ENCODE data around the gene RGS7BP.
"Not testable (repeated sequence)": the region's sequence is repeated elsewhere in the genome, so short reads cannot be mapped to it uniquely, and the experiment has no call there.

The RGS7BP gene

GRCh38 chr5:64558641-64559040, 52.8 kb downstream of the RGS7BP start:
- DNase-seq (ENCODE audit: low read depth, low spot score) = not testable (repeated sequence)

GRCh38 chr5:64566310-64566916, 60.6 kb downstream of the RGS7BP start:
- no peak for DNase-seq (ENCODE audit: low read depth, low spot score)

- no peak for DNase-seq (ENCODE audit: low read depth, low spot score)
Measured at GRCh38 chr5:64569858-64570257, 64.0 kb downstream of the RGS7BP start.

GRCh38 chr5:64570395-64570996, 64.7 kb downstream of the RGS7BP start:
- DNase-seq (ENCODE audit: low read depth, low spot score) = no peak

- DNase-seq (ENCODE audit: low read depth, low spot score) = no peak
Measured at GRCh38 chr5:64575561-64575960, 69.7 kb downstream of the RGS7BP start.

GRCh38 chr5:64576250-64576649, 70.4 kb downstream of the RGS7BP start:
- no peak for DNase-seq (ENCODE audit: low read depth, low spot score)

- no peak for DNase-seq (ENCODE audit: low read depth, low spot score)
Measured at GRCh38 chr5:64585646-64586045, 79.8 kb downstream of the RGS7BP start.

- DNase-seq (ENCODE audit: low read depth, low spot score) = no peak
Measured at GRCh38 chr5:64587370-64587769, 81.6 kb downstream of the RGS7BP start.

- DNase-seq (ENCODE audit: low read depth, low spot score) = no peak
Measured at GRCh38 chr5:64592730-64593341, 87.0 kb downstream of the RGS7BP start.

- DNase-seq (ENCODE audit: low read depth, low spot score) = no peak
Measured at GRCh38 chr5:64594025-64594424, 88.2 kb downstream of the RGS7BP start.

- DNase-seq (ENCODE audit: low read depth, low spot score) = no peak
Measured at GRCh38 chr5:64594601-64595000, 88.8 kb downstream of the RGS7BP start.

GRCh38 chr5:64595031-64595855, 89.4 kb downstream of the RGS7BP start:
- DNase-seq (ENCODE audit: low read depth, low spot score) = peak; percentile 28

GRCh38 chr5:64599226-64599625, 93.4 kb downstream of the RGS7BP start:
- no peak for DNase-seq (ENCODE audit: low read depth, low spot score)

- DNase-seq (ENCODE audit: low read depth, low spot score) = no peak
Measured at GRCh38 chr5:64603676-64604075, 97.9 kb downstream of the RGS7BP start.

- DNase-seq (ENCODE audit: low read depth, low spot score) = no peak
Measured at GRCh38 chr5:64606926-64607325, 101.1 kb downstream of the RGS7BP start.

- DNase-seq (ENCODE audit: low read depth, low spot score) = no peak
Measured at GRCh38 chr5:64612344-64612961, 106.6 kb downstream of the RGS7BP start.

- DNase-seq (ENCODE audit: low read depth, low spot score) = no peak
Measured at GRCh38 chr5:64615895-64616294, 110.1 kb downstream of the RGS7BP start.

- DNase-seq (ENCODE audit: low read depth, low spot score) = no peak
Measured at GRCh38 chr5:64619609-64620008, 113.8 kb downstream of the RGS7BP start.

GRCh38 chr5:64622991-64623390, 117.2 kb downstream of the RGS7BP start:
- no peak for DNase-seq (ENCODE audit: low read depth, low spot score)

- no peak for DNase-seq (ENCODE audit: low read depth, low spot score)
Measured at GRCh38 chr5:64625678-64626077, 119.9 kb downstream of the RGS7BP start.

- DNase-seq (ENCODE audit: low read depth, low spot score) = no peak
Measured at GRCh38 chr5:64628901-64629300, 123.1 kb downstream of the RGS7BP start.

GRCh38 chr5:64629841-64630240, 124.0 kb downstream of the RGS7BP start:
- DNase-seq (ENCODE audit: low read depth, low spot score) = no peak

Measured in iPS DF 19.7 (cell line).